GM12878 (cell line): ENCODE measurements around the gene AGAP1. TPM values are rescaled to one million over a fixed set of nuclear protein-coding genes. Genes with fewer than 3 reads are reported as not detected.

Experiments
- ATAC-seq: fragments of 200-7000 bp; cut with Tn5 transposase; 3 replicates; pipeline ENCODE4 v1.9.1; 2020; ENCODE audit warnings: mild to moderate bottlenecking, moderate library complexity
- BruUV-seq: library from RNA; stranded (reverse); fragments of 400-500 nt; replicated peaks from 2 replicates; lab custom pipeline; 2021; lab: Mats Ljungman, UMichigan
- CTCF ChIA-PET: fragments of 300-600 bp; sonication (Branson Sonifier 250); formaldehyde crosslinking; extraction: SDS; loops from one replicate; lab custom pipeline; 2021; ENCODE audit warnings: inconsistent platforms; lab: Yijun Ruan, JAX
- POLR2A ChIA-PET: fragments of 350-600 bp; formaldehyde crosslinking; extraction: SDS; loops from one replicate; lab custom pipeline; 2021; ENCODE audit warnings: inconsistent platforms; lab: Charles Lee
- RAD21 ChIA-PET: fragments of 300-600 bp; sonication (Branson Sonifier 250); formaldehyde crosslinking; loops from one replicate; lab custom pipeline; 2023; ENCODE audit warnings: antibody characterized with exemption; ENCODE audit not compliant: unreplicated experiment; lab: Charles Lee
- SMC1A ChIA-PET: fragments of 300-600 bp; sonication (Branson Sonifier 250); formaldehyde crosslinking; loops from one replicate; lab custom pipeline; 2023; ENCODE audit not compliant: unreplicated experiment, uncharacterized antibody; lab: Charles Lee
- DNase-seq: peaks from one replicate; pipeline ENCODE4 v3.0.0-alpha.2; 2011; ENCODE audit warnings: low read depth, low spot score
- FAIRE-seq: peaks from 3 replicates; lab custom pipeline; 2011; peaks lifted over from hg19 to GRCh38; lab: Jason Lieb, UNC
- H2AFZ ChIP-seq: 2 replicates; pipeline ENCODE4 v1.6.0; 2011; ENCODE audit warnings: low read depth, low read length, control low read depth; ENCODE audit not compliant: control insufficient read depth
- H3K27ac ChIP-seq: 2 replicates; pipeline ENCODE4 v1.5.1; 2011; ENCODE audit warnings: control low read depth; ENCODE audit not compliant: control insufficient read depth, insufficient read depth
- H3K27me3 ChIP-seq, 2 experiments: replicated peaks in 1 of 2; 2 replicates each; pipeline versions ENCODE4 v1.6.0 to v1.6.1; 2011; ENCODE audit warnings: low read length in 1 of 2; ENCODE audit not compliant: control insufficient read depth in 2 of 2, insufficient read depth in 2 of 2
- H3K36me3 ChIP-seq, 2 experiments: 2 replicates each; pipeline ENCODE4 v1.5.1; 2011; ENCODE audit warnings: low read length in 1 of 2; ENCODE audit not compliant: control insufficient read depth in 2 of 2, insufficient read depth in 2 of 2
- H3K4me1 ChIP-seq: 2 replicates; pipeline ENCODE4 v1.6.1; 2011; ENCODE audit warnings: mild to moderate bottlenecking, low read length, moderate library complexity, mixed read lengths; ENCODE audit not compliant: control insufficient read depth, insufficient read depth
- H3K4me2 ChIP-seq: 2 replicates; pipeline ENCODE4 v1.6.0; 2011; ENCODE audit warnings: control low read depth; ENCODE audit not compliant: control insufficient read depth, insufficient read depth
- H3K4me3 ChIP-seq: fragments of 200-600 bp; sonication (generic); 2 replicates; pipeline ENCODE4 v1.5.1; 2016
- H3K79me2 ChIP-seq: 2 replicates; pipeline ENCODE4 v1.6.0; 2011; ENCODE audit warnings: low read length; ENCODE audit not compliant: control insufficient read depth, insufficient read depth
- H3K9ac ChIP-seq: 2 replicates; pipeline ENCODE4 v1.8.0; 2011; ENCODE audit warnings: low read length, control low read depth, mixed read lengths; ENCODE audit not compliant: control insufficient read depth, insufficient read depth
- H3K9me3 ChIP-seq: replicated peaks from 3 replicates; pipeline ENCODE4 v1.5.1; 2011; ENCODE audit warnings: mild to moderate bottlenecking, low read length; ENCODE audit not compliant: control insufficient read depth, insufficient read depth
- H4K20me1 ChIP-seq: 2 replicates; pipeline ENCODE4 v1.6.0; 2011; ENCODE audit not compliant: control insufficient read depth, insufficient read depth
- FOS ChIP-seq: IDR thresholded peaks from 3 replicates; pipeline ENCODE4 v1.6.1; 2011; ENCODE audit warnings: borderline replicate concordance; ENCODE audit not compliant: insufficient read length; ENCODE audit errors: extremely low read depth
- IKZF1 ChIP-seq: fragments of 450-650 bp; conservative IDR thresholded peaks from 2 replicates; pipeline ENCODE4 v1.6.1; 2017; ENCODE audit warnings: antibody characterized with exemption, mild to moderate bottlenecking
- IKZF2 ChIP-seq, 2 experiments: fragments of 450-650 bp; IDR thresholded peaks; 2 replicates each; pipeline ENCODE4 v1.6.1; 2017; ENCODE audit warnings: mild to moderate bottlenecking in 2 of 2, moderate library complexity in 2 of 2
- IRF4 ChIP-seq: IDR thresholded peaks from 2 replicates; pipeline ENCODE4 v1.6.1; 2011; ENCODE audit warnings: low read depth, low read length
- PRDM15 ChIP-seq: fragments of 450-650 bp; formaldehyde crosslinking; IDR thresholded peaks from 2 replicates; pipeline ENCODE4 v1.4.0; 2020; ENCODE audit warnings: mild to moderate bottlenecking, moderate library complexity
- SPI1 ChIP-seq: IDR thresholded peaks from 2 replicates; pipeline ENCODE4 v1.6.1; 2011; ENCODE audit warnings: low read depth, mild to moderate bottlenecking, low read length, moderate library complexity, borderline replicate concordance; ENCODE audit not compliant: insufficient read depth
- SREBF1 ChIP-seq: IDR thresholded peaks from 2 replicates; pipeline ENCODE4 v1.6.1; 2012; ENCODE audit warnings: mild to moderate bottlenecking, low read length
- STAT1 ChIP-seq: fragments of 450-650 bp; conservative IDR thresholded peaks from 2 replicates; pipeline ENCODE4 v1.6.1; 2014; ENCODE audit warnings: antibody characterized with exemption, mild to moderate bottlenecking
- ZBTB33 ChIP-seq: fragments of 450-650 bp; IDR thresholded peaks from 2 replicates; pipeline ENCODE4 v1.6.1; 2017; ENCODE audit warnings: mild to moderate bottlenecking
- WGBS: methylation state at CpG from one replicate; pipeline ENCODE4 v1.1.6; 2016; ENCODE audit warnings: low lambda C conversion rate; ENCODE audit not compliant: insufficient replicate concordance, insufficient coverage; ENCODE audit errors: missing lambda C conversion rate; 5-methylcytosine and 5-hydroxymethylcytosine counted together
- in situ Hi-C: fragments of 300-500 bp; cut with MboI; formaldehyde crosslinking; loops from 9 replicates; pipeline ENCODE4 v1.14.3; 2018; ENCODE audit warnings: mixed read lengths
- intact Hi-C: fragments of 100-400 bp; cut with micrococcal nuclease; formaldehyde crosslinking; loops from one replicate; pipeline ENCODE4 v1.14.2; 2022; ENCODE audit not compliant: unreplicated experiment
- polyA plus RNA-seq, 11 experiments: library from polyadenylated mRNA; depleted of rRNA in 4 of 11; unstranded in 6 of 11; stranded (reverse) in 5 of 11; fragments of >200 nt; fragmentation: Nextera tagmentation in 4 of 11; fragmentation: Illumina TruSeq in 1 of 11; extraction: Ambion mirVana in 4 of 11; extraction: Trizol in 1 of 11; gene quantifications; 1 replicate in 1 of 11; 2 replicates in 10 of 11; pipeline versions ENCODE4 v1.2.1 to v1.2.3, GENCODE V29; 2011 to 2016; ENCODE audit warnings: inconsistent platforms in 2 of 11, missing spikeins in 2 of 11, low read depth in 1 of 11
- total RNA-seq, 4 experiments: library from RNA; depleted of rRNA in 3 of 4; stranded (reverse); fragments of >200 nt in 3 of 4; fragmentation: Illumina TruSeq in 1 of 4; extraction: Trizol in 1 of 4; gene quantifications; 2 replicates each; pipeline versions ENCODE4 v1.2.1 to v1.2.3, GENCODE V29; 2013 to 2021
- TF ChIP-seq, protein P1 (sequence below): fragments of 450-650 bp; formaldehyde crosslinking; IDR thresholded peaks from 2 replicates; pipeline ENCODE4 v1.4.0; 2022; ENCODE audit warnings: mild to moderate bottlenecking, moderate library complexity
- TF ChIP-seq, protein P2 (sequence below): IDR thresholded peaks from 2 replicates; pipeline ENCODE4 v1.6.1; 2012; ENCODE audit warnings: low read depth, low read length, improper control_type of control experiment

Gene AGAP1
- total and polyA plus RNA-seq, 10 of the 15 experiments (the other 5 are each of a cell fraction or from before 2014, with no cell fraction given), result 0.05 to 0.15 (median 0.06) TPM; not detected in 7

DNA sequence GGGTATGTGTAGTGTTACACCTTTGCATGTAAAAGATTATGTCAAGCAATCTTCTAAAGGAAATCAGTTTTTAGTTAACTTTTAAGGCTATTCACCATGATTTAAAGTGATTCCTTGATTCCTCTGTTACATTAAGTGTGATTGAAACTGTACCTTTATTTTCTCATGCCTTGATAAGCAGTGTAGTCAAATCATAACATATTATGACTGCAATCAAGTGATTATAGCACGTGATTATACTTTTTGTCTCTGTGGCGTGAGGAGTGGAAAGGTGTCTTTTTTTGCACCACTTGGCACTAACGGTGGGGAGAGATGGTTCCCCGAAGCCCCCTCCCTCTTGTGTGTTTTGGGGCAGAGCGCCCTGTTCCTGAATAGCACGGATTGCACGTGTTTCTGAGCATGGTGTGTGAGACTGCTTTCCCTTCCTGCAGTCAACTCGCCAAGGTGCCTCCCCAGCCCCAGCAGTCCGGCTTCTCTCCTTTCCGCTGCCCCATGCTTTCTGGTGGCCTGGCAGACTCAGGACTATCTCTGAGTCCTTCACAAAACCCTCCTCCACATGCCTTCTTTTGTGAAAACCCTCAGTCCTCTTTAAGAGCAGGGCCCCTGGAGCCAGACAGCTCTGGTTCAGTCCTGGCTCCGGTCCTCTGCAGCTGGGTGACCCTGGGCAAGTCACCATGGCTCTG, 68.4 kb downstream of the AGAP1 start (continued):
- TF ChIP-seq PRDM15 (CRISPR knock-in tag) (no peak), IKZF1 (no peak)

- Histone ChIP-seq H3K4me3 (no peak overlapping the region), H4K20me1 (no peaks in the 10 kb centered on the region), H3K27ac (no peak overlapping the region), H3K27me3 (no peaks in the 10 kb centered on the region), H3K9ac (no peak overlapping the region), H3K4me2 (no peak overlapping the region), H2AFZ (no peak overlapping the region), H3K4me1 (peaks cover 3% of the 10 kb centered on the region), H3K79me2 (no peaks in the 10 kb centered on the region), H3K9me3 (no peaks in the 10 kb centered on the region; the same call in 2 of the 3 replicates), H3K36me3 (no peaks in the 10 kb centered on the region)
- intact Hi-C loops, result no loop called here
- POLR2A ChIA-PET, result no interaction called here
- RAD21 ChIA-PET, result no interaction called here
- FAIRE-seq (no peak), ATAC-seq (no peak), DNase-seq (no peak)
- no TSS peak for BruUV-seq
- CTCF ChIA-PET, result no interaction called here
- 18% methylated on average over 13 of the region's 13 CpGs for WGBS
- SMC1A ChIA-PET, result no interaction called here
- in situ Hi-C loops, result no loop called here
- TF ChIP-seq FOS, result no peak
- no peak for TF ChIP-seq IRF4
- TF ChIP-seq, protein P1, sequence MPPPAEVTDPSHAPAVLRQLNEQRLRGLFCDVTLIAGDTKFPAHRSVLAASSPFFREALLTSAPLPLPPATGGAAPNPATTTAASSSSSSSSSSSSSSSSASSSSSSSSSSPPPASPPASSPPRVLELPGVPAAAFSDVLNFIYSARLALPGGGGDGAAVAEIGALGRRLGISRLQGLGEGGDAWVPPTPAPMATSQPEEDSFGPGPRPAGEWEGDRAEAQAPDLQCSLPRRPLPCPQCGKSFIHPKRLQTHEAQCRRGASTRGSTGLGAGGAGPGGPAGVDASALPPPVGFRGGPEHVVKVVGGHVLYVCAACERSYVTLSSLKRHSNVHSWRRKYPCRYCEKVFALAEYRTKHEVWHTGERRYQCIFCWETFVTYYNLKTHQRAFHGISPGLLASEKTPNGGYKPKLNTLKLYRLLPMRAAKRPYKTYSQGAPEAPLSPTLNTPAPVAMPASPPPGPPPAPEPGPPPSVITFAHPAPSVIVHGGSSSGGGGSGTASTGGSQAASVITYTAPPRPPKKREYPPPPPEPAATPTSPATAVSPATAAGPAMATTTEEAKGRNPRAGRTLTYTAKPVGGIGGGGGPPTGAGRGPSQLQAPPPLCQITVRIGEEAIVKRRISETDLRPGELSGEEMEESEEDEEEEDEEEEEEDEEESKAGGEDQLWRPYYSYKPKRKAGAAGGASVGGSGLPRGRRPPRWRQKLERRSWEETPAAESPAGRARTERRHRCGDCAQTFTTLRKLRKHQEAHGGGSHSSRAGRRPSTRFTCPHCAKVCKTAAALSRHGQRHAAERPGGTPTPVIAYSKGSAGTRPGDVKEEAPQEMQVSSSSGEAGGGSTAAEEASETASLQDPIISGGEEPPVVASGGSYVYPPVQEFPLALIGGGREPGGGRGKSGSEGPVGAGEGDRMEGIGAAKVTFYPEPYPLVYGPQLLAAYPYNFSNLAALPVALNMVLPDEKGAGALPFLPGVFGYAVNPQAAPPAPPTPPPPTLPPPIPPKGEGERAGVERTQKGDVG (CRISPR knock-in tag), result no peak
- TF ChIP-seq STAT1, result no peak
- TF ChIP-seq ZBTB33, result no peak
- TF ChIP-seq IKZF2 (IDR thresholded peaks at IDR 0.05), result no peak
- no peak for TF ChIP-seq SREBF1
- TF ChIP-seq, protein P2, sequence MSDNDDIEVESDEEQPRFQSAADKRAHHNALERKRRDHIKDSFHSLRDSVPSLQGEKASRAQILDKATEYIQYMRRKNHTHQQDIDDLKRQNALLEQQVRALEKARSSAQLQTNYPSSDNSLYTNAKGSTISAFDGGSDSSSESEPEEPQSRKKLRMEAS, result no peak
- TF ChIP-seq SPI1, result no peak
Observed at GRCh38 chr2:235563056-235563910, 69.4 kb downstream of the AGAP1 start.
